Fibroblast of lung (primary cell): ENCODE data around the gene NRGN.

Experiments
- EZH2 ChIP-seq: IDR thresholded peaks from 2 replicates; pipeline ENCODE4 v1.5.1; 2012; ENCODE audit warnings: low read length, control low read depth, mild to moderate bottlenecking; ENCODE audit errors: missing control alignments
- TF ChIP-seq, protein P1 (sequence below), 2 donors: IDR thresholded peaks in 1 of 2; conservative IDR thresholded peaks in 1 of 2; 1 replicate in 1 of 2; 2 replicates in 1 of 2; pipeline ENCODE4 v1.5.1; 2011 to 2012; ENCODE audit warnings: low read length in 2 of 2, control low read depth in 1 of 2, inconsistent platforms in 1 of 2, low read depth in 1 of 2, mild to moderate bottlenecking in 1 of 2

DNA sequence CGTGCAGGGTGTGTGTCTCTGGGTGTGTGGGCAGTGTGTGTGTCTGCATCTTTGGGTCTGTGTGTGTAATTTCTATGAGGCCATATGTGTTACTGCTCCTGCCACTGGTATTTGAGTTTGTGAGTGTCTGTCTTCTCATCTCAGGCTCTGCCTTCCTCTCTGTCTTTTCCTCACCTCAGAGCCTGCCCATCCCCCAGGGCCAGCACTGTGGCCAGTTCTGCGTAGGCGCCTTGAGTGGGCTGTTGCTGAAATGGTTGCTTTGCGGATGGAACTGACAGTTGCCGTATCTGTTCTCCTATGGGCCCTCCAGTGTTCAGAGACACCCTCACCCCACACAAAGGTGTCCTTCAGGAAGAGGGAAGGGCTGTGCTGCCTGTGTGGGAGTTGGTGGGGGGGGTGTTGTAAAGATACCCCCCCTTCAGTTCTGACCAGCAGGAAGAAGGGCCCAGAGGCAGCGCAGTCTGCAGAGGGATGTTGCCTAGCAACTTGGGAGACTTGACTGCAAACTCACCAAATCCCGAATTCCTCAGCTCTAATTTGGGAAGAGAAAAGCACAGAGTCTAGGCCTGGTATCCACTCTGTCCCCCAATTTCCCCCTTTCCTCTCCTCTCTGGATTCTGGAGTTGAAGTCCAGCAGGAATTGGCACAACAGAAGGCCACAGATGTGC is 2.0 kb upstream of the NRGN start:
- TF ChIP-seq, protein P1, sequence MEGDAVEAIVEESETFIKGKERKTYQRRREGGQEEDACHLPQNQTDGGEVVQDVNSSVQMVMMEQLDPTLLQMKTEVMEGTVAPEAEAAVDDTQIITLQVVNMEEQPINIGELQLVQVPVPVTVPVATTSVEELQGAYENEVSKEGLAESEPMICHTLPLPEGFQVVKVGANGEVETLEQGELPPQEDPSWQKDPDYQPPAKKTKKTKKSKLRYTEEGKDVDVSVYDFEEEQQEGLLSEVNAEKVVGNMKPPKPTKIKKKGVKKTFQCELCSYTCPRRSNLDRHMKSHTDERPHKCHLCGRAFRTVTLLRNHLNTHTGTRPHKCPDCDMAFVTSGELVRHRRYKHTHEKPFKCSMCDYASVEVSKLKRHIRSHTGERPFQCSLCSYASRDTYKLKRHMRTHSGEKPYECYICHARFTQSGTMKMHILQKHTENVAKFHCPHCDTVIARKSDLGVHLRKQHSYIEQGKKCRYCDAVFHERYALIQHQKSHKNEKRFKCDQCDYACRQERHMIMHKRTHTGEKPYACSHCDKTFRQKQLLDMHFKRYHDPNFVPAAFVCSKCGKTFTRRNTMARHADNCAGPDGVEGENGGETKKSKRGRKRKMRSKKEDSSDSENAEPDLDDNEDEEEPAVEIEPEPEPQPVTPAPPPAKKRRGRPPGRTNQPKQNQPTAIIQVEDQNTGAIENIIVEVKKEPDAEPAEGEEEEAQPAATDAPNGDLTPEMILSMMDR (conservative IDR thresholded peaks at IDR 0.05 in 1 of 2, IDR thresholded peaks at IDR 0.05 in 1 of 2; ENCODE audit: low read depth in 1 of 2, low read length in 2 of 2), result no peak
- no peak for TF ChIP-seq EZH2
